Right atrium auricular region (tissue), 2 donors: ENCODE measurements around the gene DPRX. TPM values are rescaled to one million over a fixed set of nuclear protein-coding genes. Genes with fewer than 3 reads are reported as not detected.

Source experiments
- DNase-seq: peaks from one replicate; pipeline ENCODE4 v3.0.0-alpha.2; 2019; ENCODE audit warnings: low spot score
- H3K27ac ChIP-seq, 2 donors: fragments of 200-600 bp; sonication (generic); 1 replicate in 1 of 2; 2 replicates in 1 of 2; pipeline ENCODE4 v1.5.1; 2016 to 2019
- H3K27me3 ChIP-seq, 2 donors: fragments of 200-600 bp; sonication (generic); one replicate each; pipeline versions ENCODE4 v1.5.1 to v1.6.0; 2017 to 2019
- H3K36me3 ChIP-seq: fragments of 200-600 bp; sonication (generic); one replicate; pipeline ENCODE4 v1.5.1; 2016
- H3K4me1 ChIP-seq, 2 donors: fragments of 200-600 bp; sonication (generic); one replicate each; pipeline versions ENCODE4 v1.5.1 to v1.6.0; 2017 to 2019
- H3K4me3 ChIP-seq, 2 donors: fragments of 200-600 bp; sonication (generic); 1 replicate in 1 of 2; 2 replicates in 1 of 2; pipeline ENCODE4 v1.5.1; 2017 to 2019; ENCODE audit warnings: mild to moderate bottlenecking in 1 of 2, moderate library complexity in 1 of 2
- H3K9me3 ChIP-seq, 2 donors: fragments of 200-600 bp; sonication (generic); one replicate each; pipeline ENCODE4 v1.5.1; 2019
- CTCF ChIP-seq, 2 donors: fragments of 200-600 bp; sonication (generic); IDR thresholded peaks; one replicate each; pipeline ENCODE4 v1.5.1; 2019; ENCODE audit warnings: antibody characterized with exemption in 2 of 2
- total RNA-seq, 2 donors: library from RNA; depleted of rRNA; stranded (reverse); fragments of >200 nt; gene quantifications; one replicate each; pipeline ENCODE4 v1.1.0, GENCODE V29; 2016

The DPRX gene
- total RNA-seq, 2 donors from 2014 or later = not detected

DNA sequence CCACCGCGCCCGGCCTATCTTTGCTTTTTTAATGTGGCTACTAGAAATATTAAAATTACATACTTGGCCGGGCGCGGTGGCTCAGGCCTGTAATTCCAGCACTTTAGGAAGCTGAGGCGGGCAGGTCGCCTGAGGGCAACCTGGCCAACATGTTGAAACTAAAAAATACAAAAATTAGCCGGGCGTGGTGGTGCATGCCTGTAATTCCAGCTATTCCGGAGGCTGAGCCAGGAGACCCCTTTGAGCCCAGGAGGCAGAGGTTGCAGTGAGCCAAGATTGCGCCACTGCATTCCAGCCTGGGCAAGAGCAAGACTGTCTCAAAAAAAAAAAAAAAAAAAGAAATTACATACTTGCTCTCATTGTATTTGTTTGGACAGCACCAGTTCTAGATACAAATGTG, 34.8 kb upstream of the DPRX start:
- Histone ChIP-seq H3K36me3 (no peaks in the 10 kb centered on the region), H3K4me3 (no peak overlapping the region), H3K4me1 (no peaks in the 10 kb centered on the region), H3K9me3 (no peaks in the 10 kb centered on the region), H3K27ac (no peak overlapping the region), H3K27me3 (no peaks in the 10 kb centered on the region)
- DNase-seq = no peak
- no peak for TF ChIP-seq CTCF (IDR thresholded peaks at IDR 0.05)

DNA sequence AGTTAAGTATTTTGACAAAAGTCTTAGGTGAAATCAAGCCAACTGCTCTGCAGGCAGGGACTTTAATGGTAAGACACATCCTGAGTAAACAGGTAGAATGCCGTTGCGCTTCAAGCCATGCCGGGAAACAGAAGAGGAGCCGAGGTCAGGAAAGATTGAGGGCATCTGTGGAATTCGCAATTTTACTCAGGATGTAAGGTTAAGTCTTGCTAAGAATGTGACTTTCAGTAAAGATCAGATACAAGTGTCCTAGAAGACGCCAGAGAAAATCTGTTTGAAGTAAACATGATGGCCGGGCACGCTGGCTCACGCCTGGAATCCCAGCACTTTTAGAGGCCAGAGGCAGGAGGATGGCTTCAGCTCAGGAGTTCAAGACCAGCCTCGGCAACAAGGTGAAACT, 33.4 kb upstream of the DPRX start:
- no peak overlapping the region for H3K27ac ChIP-seq

DNA sequence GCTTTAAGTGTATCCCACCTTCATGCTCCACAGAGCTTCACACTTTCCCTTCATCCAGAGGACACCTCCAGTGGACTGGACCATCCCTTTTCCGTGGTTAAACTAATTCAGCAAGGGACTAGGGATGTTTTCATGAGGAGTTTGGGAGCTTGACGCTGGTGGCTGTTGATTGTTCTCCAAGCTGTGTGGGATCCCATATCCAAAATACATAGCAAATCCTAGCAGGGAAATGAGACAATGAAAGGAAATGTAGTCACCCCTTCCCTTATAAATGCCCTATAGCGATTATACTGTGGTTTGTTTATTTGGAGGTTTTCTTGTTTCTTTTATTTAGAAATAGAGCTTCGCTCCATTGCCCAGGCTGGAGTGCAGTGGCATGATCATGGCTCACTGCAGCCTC, 31.6 kb upstream of the DPRX start:
- no peak for DNase-seq
- no peak for TF ChIP-seq CTCF (IDR thresholded peaks at IDR 0.05)
- no peak overlapping the region for H3K27ac ChIP-seq
- no peaks in the 10 kb centered on the region for H3K27me3 ChIP-seq
- H3K4me1 ChIP-seq = no peaks in the 10 kb centered on the region
- H3K9me3 ChIP-seq = no peaks in the 10 kb centered on the region
- no peaks in the 10 kb centered on the region for H3K36me3 ChIP-seq
- H3K4me3 ChIP-seq = no peak overlapping the region

More for the DNA sequence above, 33.4 kb upstream of the DPRX start:
- no peaks in the 10 kb centered on the region for H3K9me3 ChIP-seq
- H3K4me1 ChIP-seq = no peaks in the 10 kb centered on the region
- no peak for TF ChIP-seq CTCF (IDR thresholded peaks at IDR 0.05)
- no peak overlapping the region for H3K4me3 ChIP-seq
- H3K36me3 ChIP-seq = no peaks in the 10 kb centered on the region
- no peak for DNase-seq
- H3K27me3 ChIP-seq = no peaks in the 10 kb centered on the region

DNA sequence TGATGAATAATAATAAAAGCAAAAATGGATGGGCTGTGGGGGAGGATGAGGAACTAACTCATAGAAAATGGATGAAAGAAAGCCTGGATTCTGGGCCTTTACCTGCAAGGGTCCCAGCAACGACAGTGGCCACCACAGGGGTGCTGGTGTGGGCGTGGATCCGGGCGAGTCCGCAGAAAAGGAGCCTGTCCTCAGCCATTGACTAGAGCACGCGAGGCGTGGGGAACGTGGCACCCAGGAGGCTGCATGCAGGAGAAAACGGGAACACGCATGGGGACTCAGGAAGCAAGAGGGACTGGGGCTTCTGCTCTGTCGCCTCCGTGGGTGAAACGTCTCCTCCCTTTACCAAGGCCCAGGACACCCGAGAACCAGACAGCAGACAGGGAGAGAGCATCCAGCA, 25.8 kb upstream of the DPRX start:
- Histone ChIP-seq H3K36me3 (no peaks in the 10 kb centered on the region), H3K27me3 (no peaks in the 10 kb centered on the region), H3K9me3 (no peaks in the 10 kb centered on the region), H3K4me3 (no peak overlapping the region), H3K27ac (no peak overlapping the region), H3K4me1 (no peaks in the 10 kb centered on the region)
- DNase-seq = no peak
- TF ChIP-seq CTCF (IDR thresholded peaks at IDR 0.05) = no peak

DNA sequence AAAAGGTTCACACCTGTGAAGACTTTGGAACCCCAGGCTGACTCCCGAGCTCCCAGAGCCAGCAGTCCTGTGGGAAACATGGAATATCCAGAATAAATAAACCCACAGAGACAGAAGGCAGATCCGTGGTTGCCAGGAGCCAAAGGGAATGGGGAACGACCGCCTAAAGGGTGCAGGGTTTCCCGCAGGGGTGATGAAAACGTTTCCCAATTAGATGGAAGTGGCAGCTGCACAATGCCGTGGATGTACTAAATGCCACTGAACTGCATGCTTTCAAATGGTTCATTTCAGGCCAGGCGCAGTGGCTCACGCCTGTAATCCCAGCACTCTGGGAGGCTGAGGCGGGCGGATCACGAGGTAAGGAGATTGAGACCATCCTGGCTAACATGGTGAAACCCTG, 23.4 kb upstream of the DPRX start:
- Histone ChIP-seq H3K4me1 (no peaks in the 10 kb centered on the region), H3K27ac (no peak overlapping the region), H3K4me3 (no peak overlapping the region), H3K27me3 (no peaks in the 10 kb centered on the region), H3K9me3 (no peaks in the 10 kb centered on the region), H3K36me3 (no peaks in the 10 kb centered on the region)
- TF ChIP-seq CTCF (IDR thresholded peaks at IDR 0.05) = no peak
- no peak for DNase-seq

DNA sequence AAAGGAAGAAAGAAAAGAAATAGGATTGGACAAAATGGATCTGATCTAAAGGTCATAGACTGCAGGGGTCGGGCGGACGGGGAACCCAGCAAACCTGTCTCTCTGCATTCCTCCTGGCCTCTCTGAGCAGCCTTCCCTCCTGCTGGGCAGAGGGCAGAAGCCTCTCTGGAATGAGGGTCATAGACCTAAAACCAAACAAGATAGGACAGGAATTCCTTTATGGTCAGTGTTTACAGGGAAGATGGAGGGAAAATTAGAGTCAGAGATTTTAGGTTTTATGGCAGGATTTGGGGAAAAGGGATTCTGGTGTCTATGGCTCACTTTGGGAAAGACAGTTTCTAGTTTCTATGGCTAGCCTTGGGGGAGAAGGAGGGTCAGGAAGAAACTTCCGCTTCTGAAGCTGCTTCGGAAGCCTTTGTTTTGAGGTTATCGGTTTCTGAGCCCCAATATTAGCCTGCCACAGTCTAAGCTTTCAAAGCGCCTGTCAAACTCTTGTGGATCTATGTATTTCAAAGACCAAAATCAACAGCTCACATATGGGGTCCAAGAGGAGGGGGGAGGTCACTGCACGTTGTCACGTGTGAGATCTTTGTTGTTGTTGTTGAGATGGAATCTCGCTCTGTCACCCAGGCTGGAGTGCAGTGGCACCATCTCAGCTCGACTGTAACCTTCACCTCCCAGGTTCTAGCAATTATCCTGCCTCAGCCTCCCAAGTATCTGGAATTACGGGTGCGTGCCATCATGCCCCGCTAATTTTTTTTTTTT, 18.9 kb upstream of the DPRX start:
- no peaks in the 10 kb centered on the region for H3K4me1 ChIP-seq
- H3K27me3 ChIP-seq = no peaks in the 10 kb centered on the region
- no peak for DNase-seq
- no peak overlapping the region for H3K27ac ChIP-seq
- no peak for TF ChIP-seq CTCF (IDR thresholded peaks at IDR 0.05)
- no peaks in the 10 kb centered on the region for H3K9me3 ChIP-seq
- no peak overlapping the region for H3K4me3 ChIP-seq
- H3K36me3 ChIP-seq = no peaks in the 10 kb centered on the region
